DMS 273 (cell line): Measurements from ENCODE around the gene CYP2B6.
A peak's percentile ranks its signal among the peaks of the same experiment; 100 is the strongest.
"Not testable (repeated sequence)": the region's sequence is repeated elsewhere in the genome, so short reads cannot be mapped to it uniquely, and the experiment has no call there.

Experiments used
- DNase-seq: peaks from one replicate; lab custom pipeline; 2025; ENCODE audit not compliant: unreplicated experiment; lab: John Stamatoyannopoulos, UW

Gene CYP2B6

GRCh38 chr19:40990972-40991381 is at the start of gene CYP2B6:
Gene CYP2B6 (plus strand): TSS chr19:40991282. CDS start chr19:40991306, 24 bp downstream.
- no peak for DNase-seq

- no peak for DNase-seq
Measured at GRCh38 chr19:40941481-40942219, 49.4 kb upstream of the CYP2B6 start.

- DNase-seq = no peak
Measured at GRCh38 chr19:40945645-40946044, 45.4 kb upstream of the CYP2B6 start.

GRCh38 chr19:40947114-40947513 is 44.0 kb upstream of the CYP2B6 start:
- DNase-seq = no peak

GRCh38 chr19:40947573-40947972 is 43.5 kb upstream of the CYP2B6 start:
- DNase-seq = no peak

GRCh38 chr19:40948580-40949299 is 42.3 kb upstream of the CYP2B6 start:
- no peak for DNase-seq

GRCh38 chr19:40954573-40954972 is 36.5 kb upstream of the CYP2B6 start:
- no peak for DNase-seq

- DNase-seq = no peak
Measured at GRCh38 chr19:40959338-40959737, 31.7 kb upstream of the CYP2B6 start.

- no peak for DNase-seq
Measured at GRCh38 chr19:40960062-40960685, 30.9 kb upstream of the CYP2B6 start.

GRCh38 chr19:40960780-40961179 is 30.3 kb upstream of the CYP2B6 start:
- no peak for DNase-seq

- DNase-seq = no peak
Measured at GRCh38 chr19:40962460-40962961, 28.6 kb upstream of the CYP2B6 start.

GRCh38 chr19:40964361-40964760 is 26.7 kb upstream of the CYP2B6 start:
- not testable (repeated sequence) for DNase-seq

- DNase-seq = not testable (repeated sequence)
Measured at GRCh38 chr19:40965351-40965750, 25.7 kb upstream of the CYP2B6 start.

- not testable (repeated sequence) for DNase-seq
Measured at GRCh38 chr19:40966591-40966990, 24.5 kb upstream of the CYP2B6 start.

- not testable (repeated sequence) for DNase-seq
Measured at GRCh38 chr19:40968065-40968464, 23.0 kb upstream of the CYP2B6 start.

GRCh38 chr19:40969721-40970120 is 21.4 kb upstream of the CYP2B6 start:
- not testable (repeated sequence) for DNase-seq

- not testable (repeated sequence) for DNase-seq
Measured at GRCh38 chr19:40970396-40971345, 20.4 kb upstream of the CYP2B6 start.

- peak; percentile 78 for DNase-seq
Measured at GRCh38 chr19:40974633-40975037, 16.4 kb upstream of the CYP2B6 start.

GRCh38 chr19:40976134-40976533 is 14.9 kb upstream of the CYP2B6 start:
- no peak for DNase-seq

- no peak for DNase-seq
Measured at GRCh38 chr19:40976724-40977123, 14.4 kb upstream of the CYP2B6 start.

GRCh38 chr19:40979759-40980158 is 11.3 kb upstream of the CYP2B6 start:
- DNase-seq = not testable (repeated sequence)
